Hepatocyte (in vitro differentiated cells): ENCODE measurements around the gene MON2.

ENCODE experiments used
- CTCF ChIP-seq: fragments of 200-600 bp; sonication (generic); IDR thresholded peaks from 2 replicates; pipeline ENCODE4 v1.5.1; 2016; ENCODE audit warnings: antibody characterized with exemption, mild to moderate bottlenecking; ENCODE audit not compliant: poor library complexity
- EZH2 ChIP-seq: fragments of 200-600 bp; sonication (generic); IDR thresholded peaks from 2 replicates; pipeline ENCODE4 v1.6.1; 2016; ENCODE audit warnings: antibody characterized with exemption, mild to moderate bottlenecking, borderline replicate concordance
- EZH2phosphoT487 ChIP-seq: fragments of 200-600 bp; sonication (generic); IDR thresholded peaks from one replicate; pipeline ENCODE4 v1.6.1; 2018; ENCODE audit warnings: antibody characterized with exemption, mild to moderate bottlenecking, low read depth, moderate library complexity; ENCODE audit not compliant: unreplicated experiment, severe bottlenecking

DNA sequence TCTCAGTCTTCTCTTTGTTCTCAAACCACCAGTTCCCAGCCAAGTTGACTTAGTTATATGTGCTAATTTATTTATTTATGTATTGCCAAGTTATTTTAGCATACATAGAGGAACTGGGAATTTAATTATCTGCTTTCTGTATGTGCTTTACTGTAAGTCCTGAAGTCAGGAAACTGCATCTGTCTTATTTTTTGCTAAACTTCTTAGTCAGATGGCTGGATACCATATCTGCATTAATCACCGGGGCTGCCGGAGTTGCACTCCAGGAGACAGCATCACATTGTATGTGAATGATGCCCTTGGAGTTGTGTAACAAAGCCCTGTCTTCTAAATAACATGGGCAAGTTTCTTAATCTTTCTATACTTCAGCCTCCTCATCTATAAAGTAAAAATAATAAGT is 96.2 kb downstream of the MON2 start:
- TF ChIP-seq CTCF: no peak
- no peak for TF ChIP-seq EZH2phosphoT487
- no peak for TF ChIP-seq EZH2
